ENCODE data around the gene ZFYVE21.

The ZFYVE21 gene

GRCh38 chr14:103698380-103699260 lies 17.0 kb upstream of the ZFYVE21 start:
- H3K36me3 ChIP-seq (ENCODE audit: control insufficient read depth in 2 of 2, insufficient read depth in 2 of 2, low read length in 2 of 2), result peaks cover 29 to 49% of the 10 kb centered on the region in 2 donors
- H3K9ac ChIP-seq (ENCODE audit: low read depth in 1 of 2, low read length in 2 of 2), result no peak overlapping the region
- H3K9me3 ChIP-seq (ENCODE audit: control insufficient read depth in 2 of 2, low read length in 2 of 2), result no peaks in the 10 kb centered on the region
- H3K4me3 ChIP-seq (ENCODE audit: low read length in 2 of 2), result no peak overlapping the region
- H3K4me1 ChIP-seq (ENCODE audit: control insufficient read depth in 2 of 2, insufficient read depth in 2 of 2, low read length in 2 of 2), result peaks cover 24 to 26% of the 10 kb centered on the region in 2 donors
- no peaks in the 10 kb centered on the region for H3K27me3 ChIP-seq (ENCODE audit: control insufficient read depth in 2 of 2, insufficient read depth in 2 of 2, low read length in 2 of 2)
- H3K27ac ChIP-seq (ENCODE audit: low read depth in 2 of 2, low read length in 2 of 2), result peak overlapping the region; percentile 27 to 52

GRCh38 chr14:103699261-103699661 lies 16.3 kb upstream of the ZFYVE21 start:
- H3K27ac ChIP-seq (ENCODE audit: low read depth in 2 of 2, low read length in 2 of 2), result no peak overlapping the region
- H3K9me3 ChIP-seq (ENCODE audit: control insufficient read depth in 2 of 2, low read length in 2 of 2), result no peaks in the 10 kb centered on the region
- H3K27me3 ChIP-seq (ENCODE audit: control insufficient read depth in 2 of 2, insufficient read depth in 2 of 2, low read length in 2 of 2), result no peaks in the 10 kb centered on the region
- peaks cover 22 to 24% of the 10 kb centered on the region in 2 donors for H3K4me1 ChIP-seq (ENCODE audit: control insufficient read depth in 2 of 2, insufficient read depth in 2 of 2, low read length in 2 of 2)
- H3K9ac ChIP-seq (ENCODE audit: low read depth in 1 of 2, low read length in 2 of 2), result no peak overlapping the region
- no peak overlapping the region for H3K4me3 ChIP-seq (ENCODE audit: low read length in 2 of 2)
- H3K36me3 ChIP-seq (ENCODE audit: control insufficient read depth in 2 of 2, insufficient read depth in 2 of 2, low read length in 2 of 2), result peaks cover 32 to 47% of the 10 kb centered on the region in 2 donors

- Histone ChIP-seq H3K4me3 (ENCODE audit: low read length in 2 of 2) (no peak overlapping the region), H3K9ac (ENCODE audit: low read depth in 1 of 2, low read length in 2 of 2) (no peak overlapping the region), H3K27me3 (ENCODE audit: control insufficient read depth in 2 of 2, insufficient read depth in 2 of 2, low read length in 2 of 2) (no peaks in the 10 kb centered on the region), H3K9me3 (ENCODE audit: control insufficient read depth in 2 of 2, low read length in 2 of 2) (no peaks in the 10 kb centered on the region), H3K4me1 (ENCODE audit: control insufficient read depth in 2 of 2, insufficient read depth in 2 of 2, low read length in 2 of 2) (peaks cover 22 to 24% of the 10 kb centered on the region in 2 donors), H3K27ac (ENCODE audit: low read depth in 2 of 2, low read length in 2 of 2) (no peak overlapping the region), H3K36me3 (ENCODE audit: control insufficient read depth in 2 of 2, insufficient read depth in 2 of 2, low read length in 2 of 2) (peaks cover 27 to 45% of the 10 kb centered on the region in 2 donors)
Measured at GRCh38 chr14:103699901-103700752, 15.5 kb upstream of the ZFYVE21 start.

GRCh38 chr14:103700753-103701490 lies 14.7 kb upstream of the ZFYVE21 start:
- no peaks in the 10 kb centered on the region for H3K27me3 ChIP-seq (ENCODE audit: control insufficient read depth in 2 of 2, insufficient read depth in 2 of 2, low read length in 2 of 2)
- no peak overlapping the region for H3K27ac ChIP-seq (ENCODE audit: low read depth in 2 of 2, low read length in 2 of 2)
- no peaks in the 10 kb centered on the region for H3K9me3 ChIP-seq (ENCODE audit: control insufficient read depth in 2 of 2, low read length in 2 of 2)
- no peak overlapping the region for H3K4me3 ChIP-seq (ENCODE audit: low read length in 2 of 2)
- H3K9ac ChIP-seq (ENCODE audit: low read depth in 1 of 2, low read length in 2 of 2), result no peak overlapping the region
- H3K36me3 ChIP-seq (ENCODE audit: control insufficient read depth in 2 of 2, insufficient read depth in 2 of 2, low read length in 2 of 2), result peaks cover 33 to 45% of the 10 kb centered on the region in 2 donors
- peaks cover 22 to 24% of the 10 kb centered on the region in 2 donors for H3K4me1 ChIP-seq (ENCODE audit: control insufficient read depth in 2 of 2, insufficient read depth in 2 of 2, low read length in 2 of 2)

- Histone ChIP-seq H3K9me3 (ENCODE audit: control insufficient read depth in 2 of 2, low read length in 2 of 2) (no peaks in the 10 kb centered on the region), H3K36me3 (ENCODE audit: control insufficient read depth in 2 of 2, insufficient read depth in 2 of 2, low read length in 2 of 2) (peaks cover 27 to 45% of the 10 kb centered on the region in 2 donors), H3K4me3 (ENCODE audit: low read length in 2 of 2) (no peak overlapping the region), H3K27ac (ENCODE audit: low read depth in 2 of 2, low read length in 2 of 2) (no peak overlapping the region), H3K4me1 (ENCODE audit: control insufficient read depth in 2 of 2, insufficient read depth in 2 of 2, low read length in 2 of 2) (peaks cover 15 to 18% of the 10 kb centered on the region in 2 donors), H3K27me3 (ENCODE audit: control insufficient read depth in 2 of 2, insufficient read depth in 2 of 2, low read length in 2 of 2) (no peaks in the 10 kb centered on the region), H3K9ac (ENCODE audit: low read depth in 1 of 2, low read length in 2 of 2) (no peak overlapping the region)
Measured at GRCh38 chr14:103702095-103702494, 13.5 kb upstream of the ZFYVE21 start.

GRCh38 chr14:103702497-103703432 lies 12.8 kb upstream of the ZFYVE21 start:
- H3K27ac ChIP-seq (ENCODE audit: low read depth in 2 of 2, low read length in 2 of 2), result no peak overlapping the region
- H3K9ac ChIP-seq (ENCODE audit: low read depth in 1 of 2, low read length in 2 of 2), result no peak overlapping the region
- peaks cover 10 to 13% of the 10 kb centered on the region in 2 donors for H3K4me1 ChIP-seq (ENCODE audit: control insufficient read depth in 2 of 2, insufficient read depth in 2 of 2, low read length in 2 of 2)
- no peak overlapping the region for H3K4me3 ChIP-seq (ENCODE audit: low read length in 2 of 2)
- H3K9me3 ChIP-seq (ENCODE audit: control insufficient read depth in 2 of 2, low read length in 2 of 2), result no peaks in the 10 kb centered on the region
- peaks cover 27 to 43% of the 10 kb centered on the region in 2 donors for H3K36me3 ChIP-seq (ENCODE audit: control insufficient read depth in 2 of 2, insufficient read depth in 2 of 2, low read length in 2 of 2)
- H3K27me3 ChIP-seq (ENCODE audit: control insufficient read depth in 2 of 2, insufficient read depth in 2 of 2, low read length in 2 of 2), result no peaks in the 10 kb centered on the region

GRCh38 chr14:103703433-103704385 lies 11.9 kb upstream of the ZFYVE21 start:
- Histone ChIP-seq H3K27ac (ENCODE audit: low read depth in 2 of 2, low read length in 2 of 2) (no peak overlapping the region), H3K9me3 (ENCODE audit: control insufficient read depth in 2 of 2, low read length in 2 of 2) (no peaks in the 10 kb centered on the region), H3K27me3 (ENCODE audit: control insufficient read depth in 2 of 2, insufficient read depth in 2 of 2, low read length in 2 of 2) (no peaks in the 10 kb centered on the region), H3K4me1 (ENCODE audit: control insufficient read depth in 2 of 2, insufficient read depth in 2 of 2, low read length in 2 of 2) (peaks cover 1 to 4% of the 10 kb centered on the region in 2 donors), H3K36me3 (ENCODE audit: control insufficient read depth in 2 of 2, insufficient read depth in 2 of 2, low read length in 2 of 2) (peaks cover 27 to 38% of the 10 kb centered on the region in 2 donors), H3K4me3 (ENCODE audit: low read length in 2 of 2) (no peak overlapping the region), H3K9ac (ENCODE audit: low read depth in 1 of 2, low read length in 2 of 2) (no peak overlapping the region)

- no peaks in the 10 kb centered on the region for H3K9me3 ChIP-seq (ENCODE audit: control insufficient read depth in 2 of 2, low read length in 2 of 2)
- peak overlapping the region in 1 of 2 donors; percentile 9 for H3K27ac ChIP-seq (ENCODE audit: low read depth in 2 of 2, low read length in 2 of 2)
- H3K4me1 ChIP-seq (ENCODE audit: control insufficient read depth in 2 of 2, insufficient read depth in 2 of 2, low read length in 2 of 2), result peaks cover 0 to 2% of the 10 kb centered on the region in 2 donors
- H3K27me3 ChIP-seq (ENCODE audit: control insufficient read depth in 2 of 2, insufficient read depth in 2 of 2, low read length in 2 of 2), result no peaks in the 10 kb centered on the region
- peaks cover 29 to 34% of the 10 kb centered on the region in 2 donors for H3K36me3 ChIP-seq (ENCODE audit: control insufficient read depth in 2 of 2, insufficient read depth in 2 of 2, low read length in 2 of 2)
- no peak overlapping the region for H3K9ac ChIP-seq (ENCODE audit: low read depth in 1 of 2, low read length in 2 of 2)
- H3K4me3 ChIP-seq (ENCODE audit: low read length in 2 of 2), result no peak overlapping the region
Measured at GRCh38 chr14:103704708-103705107, 10.9 kb upstream of the ZFYVE21 start.

All from mucosa of rectum (tissue), 2 donors.